GM12801 (cell line): ENCODE results near the gene ACTN3.

Source experiments
- CTCF ChIP-seq: IDR thresholded peaks from one replicate; pipeline ENCODE4 v1.5.1; 2011; ENCODE audit warnings: control low read depth; ENCODE audit not compliant: insufficient read length; ENCODE audit errors: extremely low read depth

ACTN3 gene

GRCh38 chr11:66569076-66569475, 22.4 kb downstream of the ACTN3 start:
- no peak for TF ChIP-seq CTCF

GRCh38 chr11:66570079-66570849, 23.6 kb downstream of the ACTN3 start:
- no peak for TF ChIP-seq CTCF

GRCh38 chr11:66570850-66571180, 24.1 kb downstream of the ACTN3 start:
- no peak for TF ChIP-seq CTCF

DNA sequence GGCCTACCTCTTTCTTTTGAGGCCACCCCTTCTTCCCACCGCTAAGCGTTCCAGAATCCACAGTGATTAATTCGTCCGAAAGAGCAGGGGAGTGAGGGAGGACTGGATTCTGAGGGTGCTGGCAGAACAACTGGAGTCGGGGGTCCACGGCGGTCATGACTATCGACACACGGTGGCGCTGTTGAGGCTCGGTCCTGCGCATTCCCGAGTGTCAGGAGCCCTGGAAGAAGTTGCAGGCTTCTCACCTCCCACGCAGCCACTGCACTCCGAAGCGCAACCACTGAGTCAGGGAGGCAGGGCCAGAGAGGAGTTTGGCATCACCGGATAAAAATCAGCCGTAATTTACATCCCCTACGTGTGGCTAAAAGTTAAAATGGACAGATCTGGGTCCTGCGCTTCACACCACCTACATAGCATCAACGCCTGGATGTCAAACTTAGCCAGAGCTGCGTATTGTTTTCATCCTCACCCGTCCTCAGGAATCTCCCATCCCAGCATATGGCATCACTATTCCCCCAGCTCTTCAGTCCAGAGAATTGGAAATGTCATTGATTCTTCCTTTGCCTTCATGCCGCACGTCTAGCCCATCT, 32.4 kb downstream of the ACTN3 start:
- TF ChIP-seq CTCF = no peak

DNA sequence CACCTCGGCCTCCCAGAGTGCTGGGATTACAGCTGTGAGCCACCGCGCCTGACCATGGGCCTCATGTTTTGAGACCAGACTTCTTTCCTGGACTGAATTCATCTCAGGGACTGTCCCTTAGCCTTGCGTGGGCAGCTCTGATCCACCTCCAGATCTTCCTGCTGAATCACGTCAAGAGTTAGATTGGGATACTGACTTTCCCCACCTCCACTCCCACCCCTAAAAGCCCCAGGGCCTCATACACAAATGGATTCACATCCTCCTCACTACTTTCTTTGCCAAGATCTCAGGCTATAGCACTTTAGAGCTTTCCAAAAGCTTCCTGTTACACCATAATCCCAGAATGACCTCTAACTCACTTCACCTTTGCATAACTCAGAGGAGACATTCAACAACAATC, 34.1 kb downstream of the ACTN3 start:
- no peak for TF ChIP-seq CTCF

- TF ChIP-seq CTCF = no peak
Measured at GRCh38 chr11:66581261-66581660, 34.6 kb downstream of the ACTN3 start.

- TF ChIP-seq CTCF = no peak
Measured at GRCh38 chr11:66586136-66586535, 39.4 kb downstream of the ACTN3 start.
